ENCODE data around the gene INPP4A.

GRCh38 chr2:98555696-98556095 lies 111.0 kb downstream of the INPP4A start:
- TF ChIP-seq EZH2 (IDR thresholded peaks at IDR 0.05; ENCODE audit: low read length) (no peak), CTCF (optimal IDR thresholded peaks at IDR 0.05 in 1 of 3, IDR thresholded peaks at IDR 0.05 in 1 of 3, conservative IDR thresholded peaks at IDR 0.05 in 1 of 3; ENCODE audit: extremely low read depth in 1 of 3, insufficient read depth in 2 of 3, low read length in 3 of 3) (no peak)
